Fibroblast of the aortic adventitia (primary cell): ENCODE data around the gene RAB23. TPM values are rescaled to one million over a fixed set of nuclear protein-coding genes. Genes with fewer than 3 reads are reported as not detected.

Source experiments
- DNase-seq: peaks from one replicate; pipeline ENCODE4 v3.0.0-alpha.2; 2010; ENCODE audit warnings: low read depth
- H3K4me3 ChIP-seq: 2 replicates; pipeline ENCODE4 v1.5.1; 2011; ENCODE audit warnings: low read depth, mild to moderate bottlenecking, control low read depth, low read length, moderate library complexity
- CTCF ChIP-seq: IDR thresholded peaks from 2 replicates; pipeline ENCODE4 v1.5.1; 2011; ENCODE audit warnings: mild to moderate bottlenecking, low read length, control low read depth, inconsistent platforms; ENCODE audit not compliant: insufficient read depth
- total RNA-seq: library from RNA; depleted of rRNA; stranded (reverse); fragments of >200 nt; gene quantifications from 2 replicates; pipeline ENCODE4 v1.2.3, GENCODE V29; 2012; ENCODE audit warnings: low replicate concordance

The RAB23 gene
- total RNA-seq, 1 donor = 59.7 TPM

GRCh38 chr6:57143690-57144089 is 78.4 kb downstream of the RAB23 start:
- TF ChIP-seq CTCF = no peak
- no peak for DNase-seq
- H3K4me3 ChIP-seq = no peak overlapping the region

GRCh38 chr6:57142178-57142525 is 80.0 kb downstream of the RAB23 start:
- TF ChIP-seq CTCF = no peak
- DNase-seq = no peak
- H3K4me3 ChIP-seq = no peak overlapping the region

- no peak overlapping the region for H3K4me3 ChIP-seq
- no peak for DNase-seq
- no peak for TF ChIP-seq CTCF
Measured at GRCh38 chr6:57141451-57142177, 80.5 kb downstream of the RAB23 start.

- no peak for TF ChIP-seq CTCF
- no peak overlapping the region for H3K4me3 ChIP-seq
- DNase-seq = no peak
Measured at GRCh38 chr6:57138026-57138425, 84.1 kb downstream of the RAB23 start.

GRCh38 chr6:57137350-57137749 is 84.8 kb downstream of the RAB23 start:
- H3K4me3 ChIP-seq = no peak overlapping the region
- no peak for TF ChIP-seq CTCF
- no peak for DNase-seq

Other genes with a start within 250 kb of the RAB23 start
- gene KIAA1586, start 175.6 kb downstream of the RAB23 start, total RNA-seq = 9.7 and 26.2 TPM in 2 replicates
- 70.4 and 77.5 TPM in 2 replicates for gene ZNF451, start 132.1 kb downstream of the RAB23 start, total RNA-seq
- 8.2 and 24.1 TPM in 2 replicates for gene BAG2, start 50.0 kb downstream of the RAB23 start, total RNA-seq
- 16.4 and 80.2 TPM in 2 replicates for gene PRIM2, start 95.3 kb upstream of the RAB23 start, total RNA-seq